GM18909 (cell line): ENCODE measurements around the gene LPCAT2.

Source experiments
- ATAC-seq: cut with Tn5 transposase; IDR thresholded peaks from one replicate; pipeline ENCODE4 v1.9.1; 2021; ENCODE audit warnings: mild to moderate bottlenecking; ENCODE audit not compliant: unreplicated experiment, poor library complexity

Gene LPCAT2

DNA sequence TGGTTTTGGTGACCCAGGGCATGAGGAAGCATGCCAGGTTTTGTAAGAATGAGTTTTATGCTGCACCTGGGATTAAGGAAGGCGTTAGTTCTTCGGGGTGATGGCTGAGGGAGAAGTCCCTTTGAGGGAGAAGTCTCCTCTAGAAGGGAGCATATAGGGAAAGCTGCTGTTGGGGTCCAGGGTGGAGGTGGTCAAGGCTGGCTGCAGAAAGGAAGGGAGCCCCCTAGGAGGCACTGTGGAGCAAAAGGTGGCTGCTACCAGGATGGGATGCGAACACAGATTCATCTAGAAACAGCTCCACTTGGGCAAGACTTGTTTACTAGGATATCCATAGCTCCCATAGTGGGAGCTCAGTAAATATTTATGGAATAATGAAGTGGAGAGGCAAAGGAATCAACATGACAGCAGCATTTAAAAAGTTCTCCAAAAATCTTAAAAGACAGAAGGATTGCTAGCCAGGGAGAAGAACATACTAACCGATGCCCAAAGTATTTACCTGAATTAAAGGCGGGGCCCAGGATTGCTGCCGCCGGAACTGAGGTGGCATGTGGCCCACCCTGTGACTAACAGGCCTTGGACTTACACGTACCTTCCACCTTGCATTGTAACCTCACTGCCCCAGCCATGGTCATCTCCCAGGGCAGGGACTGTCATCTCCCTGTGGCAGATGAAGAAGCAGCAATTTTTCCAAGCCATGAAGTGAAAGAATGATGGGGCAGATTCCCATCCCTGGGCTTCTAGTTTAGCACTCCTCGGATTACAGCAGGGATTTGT lies 7.1 kb upstream of the LPCAT2 start:
- no peak for ATAC-seq

DNA sequence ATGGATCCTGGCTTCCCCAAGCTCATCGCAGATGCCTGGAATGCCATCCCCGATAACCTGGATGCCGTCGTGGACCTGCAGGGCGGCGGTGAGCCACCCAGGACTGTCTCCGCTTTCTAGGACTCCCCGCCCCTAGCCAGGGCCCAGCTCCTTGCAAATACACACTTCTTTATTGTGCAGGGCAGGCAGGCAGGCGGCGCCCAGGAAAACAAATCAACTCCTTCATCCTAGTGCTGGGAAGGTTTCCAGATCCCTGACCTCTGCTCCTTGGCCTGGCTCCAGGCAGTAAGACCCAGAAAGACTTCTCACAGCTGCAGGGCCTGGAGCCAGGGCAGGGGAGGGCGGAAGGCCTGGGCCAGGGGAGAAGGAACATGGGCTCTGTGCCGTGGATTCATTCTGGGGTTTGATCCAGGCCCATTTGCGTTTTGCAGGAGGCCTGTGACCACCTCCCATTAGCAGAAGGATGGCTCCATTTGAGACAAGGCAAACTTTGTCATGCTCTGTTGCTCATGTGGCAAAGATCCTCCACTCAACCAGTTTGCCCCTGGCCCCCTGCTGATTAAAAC lies 6.0 kb upstream of the LPCAT2 start:
- no peak for ATAC-seq

DNA sequence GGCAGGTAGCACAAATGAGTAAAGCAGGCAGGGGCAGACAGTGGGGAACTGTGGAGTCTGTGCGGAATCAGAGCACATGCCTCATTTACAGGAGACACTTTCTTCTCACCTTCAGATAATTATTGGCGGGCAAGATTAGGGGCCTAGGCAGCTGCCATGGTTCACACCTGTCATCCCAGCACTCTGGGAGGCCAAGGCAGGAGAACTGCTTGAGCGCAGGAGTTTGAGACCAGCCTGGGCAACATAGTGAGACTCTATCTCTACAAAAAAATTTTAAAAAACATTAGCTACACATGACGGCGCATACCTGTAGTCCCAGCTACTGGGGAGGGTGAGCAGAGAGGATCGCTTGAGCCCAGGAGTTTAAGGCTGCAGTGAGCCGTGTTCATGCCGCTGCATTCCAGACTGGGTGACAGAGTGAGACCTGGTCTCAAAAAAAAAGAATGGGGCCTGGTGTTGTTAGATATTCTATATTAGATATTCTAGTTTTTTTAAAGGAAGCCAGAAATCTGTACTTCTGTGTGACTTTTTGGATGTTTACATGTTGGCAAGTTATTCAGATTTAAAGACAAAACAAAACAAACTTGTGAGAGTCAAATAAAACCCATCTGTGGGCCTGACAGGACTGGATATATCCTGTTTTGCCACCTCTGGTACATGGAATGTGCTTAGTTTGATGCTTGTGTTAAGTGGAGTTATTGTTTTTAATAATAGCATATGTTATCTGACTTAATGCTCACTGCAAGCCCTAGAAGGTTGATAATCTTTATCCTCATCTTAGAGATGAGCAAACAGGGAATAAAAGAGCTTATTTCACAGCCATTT lies 4.9 kb upstream of the LPCAT2 start:
- ATAC-seq: no peak

DNA sequence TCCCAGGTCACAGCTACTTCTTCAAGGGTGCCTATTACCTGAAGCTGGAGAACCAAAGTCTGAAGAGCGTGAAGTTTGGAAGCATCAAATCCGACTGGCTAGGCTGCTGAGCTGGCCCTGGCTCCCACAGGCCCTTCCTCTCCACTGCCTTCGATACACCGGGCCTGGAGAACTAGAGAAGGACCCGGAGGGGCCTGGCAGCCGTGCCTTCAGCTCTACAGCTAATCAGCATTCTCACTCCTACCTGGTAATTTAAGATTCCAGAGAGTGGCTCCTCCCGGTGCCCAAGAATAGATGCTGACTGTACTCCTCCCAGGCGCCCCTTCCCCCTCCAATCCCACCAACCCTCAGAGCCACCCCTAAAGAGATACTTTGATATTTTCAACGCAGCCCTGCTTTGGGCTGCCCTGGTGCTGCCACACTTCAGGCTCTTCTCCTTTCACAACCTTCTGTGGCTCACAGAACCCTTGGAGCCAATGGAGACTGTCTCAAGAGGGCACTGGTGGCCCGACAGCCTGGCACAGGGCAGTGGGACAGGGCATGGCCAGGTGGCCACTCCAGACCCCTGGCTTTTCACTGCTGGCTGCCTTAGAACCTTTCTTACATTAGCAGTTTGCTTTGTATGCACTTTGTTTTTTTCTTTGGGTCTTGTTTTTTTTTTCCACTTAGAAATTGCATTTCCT lies 3.4 kb upstream of the LPCAT2 start:
- no peak for ATAC-seq

DNA sequence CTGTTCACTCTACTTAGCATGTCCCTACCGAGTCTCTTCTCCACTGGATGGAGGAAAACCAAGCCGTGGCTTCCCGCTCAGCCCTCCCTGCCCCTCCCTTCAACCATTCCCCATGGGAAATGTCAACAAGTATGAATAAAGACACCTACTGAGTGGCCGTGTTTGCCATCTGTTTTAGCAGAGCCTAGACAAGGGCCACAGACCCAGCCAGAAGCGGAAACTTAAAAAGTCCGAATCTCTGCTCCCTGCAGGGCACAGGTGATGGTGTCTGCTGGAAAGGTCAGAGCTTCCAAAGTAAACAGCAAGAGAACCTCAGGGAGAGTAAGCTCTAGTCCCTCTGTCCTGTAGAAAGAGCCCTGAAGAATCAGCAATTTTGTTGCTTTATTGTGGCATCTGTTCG lies 2.8 kb upstream of the LPCAT2 start:
- ATAC-seq: no peak

DNA sequence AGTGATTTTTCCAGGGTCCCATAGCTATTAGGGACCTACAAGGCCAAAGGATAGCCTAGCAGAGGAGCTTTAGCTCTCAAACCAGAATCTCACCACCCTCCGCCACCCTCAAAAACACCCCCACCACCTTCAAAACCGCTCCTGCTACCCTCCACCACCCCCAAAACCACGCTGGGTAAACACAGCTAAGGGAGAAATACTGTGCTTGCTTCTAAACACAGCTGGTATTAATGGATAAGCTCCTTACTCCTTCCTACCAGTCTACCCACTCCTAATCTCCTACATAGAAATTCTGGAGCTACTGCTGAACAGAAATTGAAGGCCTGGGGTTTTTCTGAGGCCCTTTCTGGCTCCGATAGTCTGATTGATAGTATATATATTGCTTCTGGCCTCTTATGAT lies 2.2 kb upstream of the LPCAT2 start:
- no peak for ATAC-seq

DNA sequence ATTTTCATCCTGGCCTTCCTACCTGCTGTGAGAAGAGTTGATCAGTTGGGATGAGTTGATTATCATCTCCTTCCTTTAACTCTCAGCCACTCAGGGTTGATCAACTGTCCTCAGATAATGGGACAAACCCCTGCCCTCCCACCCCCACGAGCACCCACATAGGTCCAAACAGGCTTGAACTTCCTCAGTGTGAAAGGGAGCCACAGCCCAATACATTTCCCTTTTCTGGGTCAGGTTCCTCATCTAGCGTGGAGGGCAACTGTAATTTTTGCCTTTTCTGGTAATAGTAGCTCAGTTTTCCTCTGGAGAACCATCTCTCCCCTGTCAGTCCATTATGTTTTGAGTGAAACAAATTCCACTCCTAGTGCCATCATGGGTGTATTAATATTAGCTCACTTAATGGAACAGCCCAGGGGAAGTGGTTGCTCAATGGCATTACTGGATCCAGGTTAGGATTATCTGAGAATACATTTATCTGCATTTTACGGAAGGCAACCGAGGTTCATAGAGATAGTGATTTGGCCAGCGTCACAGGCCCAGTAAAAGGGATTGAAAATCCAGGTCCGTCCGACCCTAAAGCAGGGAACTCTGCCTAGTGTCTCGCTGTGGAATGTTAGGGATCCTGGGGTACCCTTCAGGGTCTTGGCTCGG lies 476 bp upstream of the LPCAT2 start:
- no peak for ATAC-seq

DNA sequence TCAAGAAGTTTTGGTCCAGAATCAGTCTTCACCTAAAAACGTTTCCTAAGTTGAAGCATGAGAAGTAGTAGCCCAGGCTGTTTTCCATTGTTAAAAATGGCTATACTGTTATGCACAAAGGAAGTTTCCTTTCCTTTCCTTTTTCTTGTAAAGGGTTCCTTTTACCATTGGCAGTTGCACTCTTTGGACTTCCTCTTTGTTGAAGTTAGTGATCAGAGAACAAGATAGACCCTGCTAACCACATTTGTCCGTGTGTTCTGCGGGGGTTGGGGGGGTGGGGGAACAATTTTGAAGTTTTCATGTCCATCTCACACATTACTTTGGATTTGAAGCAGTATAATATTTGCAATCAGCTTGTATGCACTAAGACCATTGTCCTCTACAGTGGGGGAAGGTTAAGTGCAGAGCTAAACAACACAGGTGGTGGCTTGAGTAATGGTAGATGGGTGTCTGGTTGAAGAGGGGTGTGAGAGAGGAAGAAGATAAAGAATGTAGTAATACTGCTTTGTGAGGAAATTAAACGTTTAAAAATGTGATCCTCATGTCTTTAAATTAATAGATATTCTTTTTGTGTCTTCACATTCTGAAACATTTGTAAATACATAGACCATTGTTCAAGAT lies 1.4 kb downstream of the LPCAT2 start:
- no peak for ATAC-seq

DNA sequence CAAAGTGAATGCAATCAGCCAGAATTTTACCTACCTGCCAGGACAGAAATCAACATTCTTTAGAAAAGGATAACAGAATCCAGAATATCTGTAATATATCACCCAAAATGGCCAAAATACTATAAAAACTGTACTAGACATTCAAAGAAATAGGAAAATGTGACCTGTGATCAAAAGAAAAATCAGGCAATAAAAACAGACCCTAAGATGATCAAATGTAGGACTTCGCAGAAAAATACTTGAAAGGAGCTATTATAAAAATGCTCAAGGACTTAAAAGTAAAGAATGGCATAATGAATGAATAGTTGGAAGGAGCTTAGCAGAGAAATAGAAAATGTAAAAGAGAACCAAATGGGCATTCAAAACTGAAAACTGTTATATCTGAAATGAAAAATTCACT lies 4.1 kb downstream of the LPCAT2 start:
- no peak for ATAC-seq

DNA sequence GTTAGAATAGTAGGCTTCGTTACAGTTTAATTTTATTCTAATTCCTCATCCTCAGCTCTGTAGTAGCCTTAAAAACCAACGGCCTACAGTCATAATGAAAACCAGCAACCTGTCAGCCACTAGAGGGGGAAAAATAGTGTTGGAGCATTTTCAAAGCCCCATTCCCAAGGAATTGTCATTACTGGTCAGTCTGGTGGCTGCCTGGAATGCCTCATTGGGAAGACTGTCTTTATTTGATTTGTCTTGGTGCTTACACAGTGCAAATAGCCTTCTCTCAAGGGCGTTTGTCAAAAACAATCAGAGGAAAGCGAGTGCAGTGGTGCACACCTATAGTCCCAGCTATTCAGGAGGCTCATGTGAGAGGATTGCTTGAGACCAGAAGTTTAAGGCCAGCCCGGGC lies 4.7 kb downstream of the LPCAT2 start:
- ATAC-seq: no peak

DNA sequence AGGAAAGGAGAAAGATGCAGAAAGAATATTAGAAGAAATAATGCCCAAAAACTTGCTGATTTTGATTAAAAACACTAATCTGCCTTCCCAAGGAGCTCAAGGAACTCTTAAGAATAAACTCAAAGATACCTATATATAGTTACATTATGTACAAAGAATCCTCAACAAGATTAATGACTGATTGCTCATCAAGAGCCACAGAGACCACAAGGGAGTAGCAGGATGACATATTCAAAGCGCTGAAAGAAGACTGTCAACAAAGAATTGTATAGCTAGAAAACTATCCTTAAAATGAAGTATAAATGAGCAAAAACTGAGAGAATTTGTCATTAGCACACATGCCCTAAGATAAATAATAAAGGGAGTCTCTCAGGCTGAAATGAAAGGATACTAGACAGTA lies 6.2 kb downstream of the LPCAT2 start:
- no peak for ATAC-seq

DNA sequence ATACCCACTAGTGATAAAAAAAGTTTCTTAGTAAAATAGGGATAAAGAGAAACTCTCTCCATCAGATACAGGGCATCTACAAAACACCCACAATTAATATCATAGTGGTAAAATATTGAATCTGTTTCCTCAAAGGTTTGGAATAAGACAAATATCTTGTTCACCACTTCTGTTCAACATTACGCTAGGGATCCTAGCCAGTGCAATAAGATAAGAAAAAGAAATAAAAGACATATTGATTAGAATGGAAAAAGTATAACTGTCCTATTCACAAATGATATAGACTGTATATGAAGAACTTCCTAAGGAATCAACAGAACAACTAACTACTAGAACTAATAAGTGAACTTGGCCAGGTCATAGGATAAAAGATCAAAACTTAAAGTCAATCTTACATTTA lies 12.9 kb downstream of the LPCAT2 start:
- no peak for ATAC-seq

DNA sequence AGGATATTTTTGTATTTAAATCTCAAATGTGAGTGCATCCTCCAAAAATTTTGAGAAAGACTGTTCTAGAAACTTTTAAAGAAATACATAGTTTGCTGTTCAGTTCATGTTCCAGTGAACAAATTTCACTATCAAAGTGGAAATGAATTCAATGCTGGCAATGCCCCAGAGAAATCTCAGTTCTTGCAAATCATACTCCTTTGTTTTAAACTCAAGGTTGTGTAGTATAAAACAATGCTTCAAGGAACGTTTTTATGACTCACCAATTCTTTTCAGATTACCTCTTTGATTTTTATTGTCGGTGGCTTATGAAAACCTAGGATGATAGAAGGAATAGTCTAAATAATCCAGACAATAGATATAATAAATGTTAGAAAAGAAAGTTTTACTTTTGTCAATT lies 17.6 kb downstream of the LPCAT2 start:
- no peak for ATAC-seq

DNA sequence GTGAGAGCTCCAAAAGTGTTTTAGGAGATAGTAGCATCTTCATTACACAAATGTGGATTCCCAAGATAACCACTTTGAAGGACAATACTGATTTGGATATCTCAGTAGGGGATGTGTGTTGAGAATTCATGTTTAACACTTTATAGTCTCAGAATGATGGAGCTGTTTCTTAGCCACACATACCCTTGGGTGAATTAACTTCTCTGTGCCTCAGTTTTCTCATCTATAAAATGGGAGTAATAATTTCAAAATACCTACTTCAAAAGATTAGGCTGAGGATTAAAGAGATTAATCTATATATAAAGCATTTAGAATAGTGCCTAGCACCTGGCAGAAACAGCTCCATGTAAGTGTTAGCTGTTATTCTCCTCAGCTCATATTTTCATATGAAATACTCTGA lies 19.0 kb downstream of the LPCAT2 start:
- no peak for ATAC-seq

DNA sequence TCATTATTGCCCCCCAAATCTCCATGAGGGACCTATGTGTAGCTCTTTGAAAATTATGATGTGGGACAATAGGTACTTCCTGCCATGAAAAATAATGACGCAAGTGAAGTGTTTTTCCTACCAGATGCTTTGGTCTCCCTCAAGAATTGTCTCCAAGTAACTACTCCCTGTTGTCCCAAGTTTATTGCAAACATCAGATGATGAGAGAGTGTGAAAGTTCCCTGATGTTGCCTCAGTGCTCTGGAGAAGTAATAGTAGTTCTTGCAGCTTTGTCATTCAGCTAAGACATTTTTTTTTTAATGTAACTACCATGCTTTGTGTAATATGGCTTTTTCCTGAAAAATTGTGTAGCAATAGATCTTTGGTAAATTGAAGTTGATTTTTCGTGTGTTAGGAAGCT lies 20.1 kb downstream of the LPCAT2 start:
- ATAC-seq: no peak

DNA sequence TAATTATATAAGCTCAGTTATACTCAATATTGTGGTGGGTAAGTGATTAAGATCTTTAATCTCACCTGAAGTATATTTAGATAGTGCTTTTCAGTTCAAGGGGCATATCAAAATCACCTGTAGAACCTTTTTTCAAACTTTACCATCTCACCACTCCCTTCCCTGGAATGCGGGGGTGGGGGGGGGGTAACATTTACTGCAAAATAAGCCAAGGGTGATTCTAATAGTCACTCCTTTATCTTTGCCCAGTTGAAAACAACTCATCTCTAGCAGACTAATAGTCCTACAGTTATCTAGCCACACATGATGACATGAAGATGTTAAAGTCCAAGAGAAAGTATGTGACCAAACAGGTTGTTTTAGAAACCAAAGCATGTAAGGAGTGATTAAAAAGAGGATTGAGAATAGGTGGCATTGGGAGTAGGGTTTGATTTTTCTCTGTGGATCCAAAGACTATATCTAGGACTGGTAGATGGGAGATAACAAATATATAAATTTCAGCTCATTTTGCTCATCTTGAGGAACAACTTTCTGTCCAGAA lies 21.5 kb downstream of the LPCAT2 start:
- ATAC-seq: no peak

DNA sequence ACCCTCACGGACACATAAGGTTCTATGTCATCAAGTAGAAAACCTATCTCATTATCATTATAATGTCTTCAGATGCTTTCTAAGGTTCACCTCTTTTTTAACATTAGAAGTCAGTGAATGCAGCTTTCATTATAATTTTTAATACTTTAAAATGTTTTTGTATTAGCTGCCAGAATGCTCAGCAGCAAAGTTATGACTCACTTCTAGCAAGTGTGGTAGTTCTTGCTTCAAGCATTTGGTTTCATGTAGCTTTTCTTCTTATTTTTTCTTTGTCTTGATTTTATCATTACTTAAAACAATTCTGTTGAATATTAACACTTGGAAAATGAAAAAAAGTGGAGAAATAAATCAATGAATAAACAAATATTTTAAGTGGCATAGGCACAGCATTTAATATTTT lies 23.4 kb downstream of the LPCAT2 start:
- ATAC-seq: no peak

DNA sequence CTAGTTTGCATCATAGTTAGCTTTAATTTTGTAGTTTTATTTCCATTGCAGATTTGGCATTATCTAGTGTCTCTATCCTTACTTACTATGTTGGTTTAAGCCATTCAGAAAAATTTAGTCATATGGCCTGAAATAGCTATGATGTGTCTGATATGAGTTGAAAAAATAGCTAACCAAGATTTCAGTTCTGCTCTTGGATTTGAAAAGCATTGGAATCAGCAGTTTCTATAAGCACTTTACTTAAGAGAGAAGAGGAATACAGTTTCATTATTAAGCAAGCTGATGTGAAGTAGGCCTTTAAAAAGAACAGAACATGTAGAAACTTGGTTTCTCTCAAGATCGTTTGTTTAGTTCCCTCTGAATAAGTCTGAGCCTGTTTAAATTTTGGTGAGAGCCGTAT lies 25.9 kb downstream of the LPCAT2 start:
- no peak for ATAC-seq

DNA sequence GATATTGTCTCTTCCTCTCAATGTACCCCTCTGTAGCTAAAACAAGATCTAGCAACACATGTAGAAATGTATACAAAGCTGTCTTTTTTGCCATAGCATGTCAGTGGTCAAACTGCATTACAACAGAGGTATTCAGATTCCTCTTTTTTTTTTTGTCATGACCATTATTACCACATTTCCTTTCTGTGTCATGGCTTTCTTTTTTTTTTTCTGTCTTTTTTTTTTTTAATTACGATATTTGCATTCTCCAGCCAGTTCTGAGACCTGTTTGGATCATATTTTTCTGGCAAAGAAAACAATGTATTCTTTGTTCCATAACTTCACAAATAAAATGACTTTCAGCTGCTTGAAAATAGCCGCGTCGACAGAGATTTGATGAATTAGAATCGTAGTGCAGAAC lies 30.2 kb downstream of the LPCAT2 start:
- no peak for ATAC-seq

DNA sequence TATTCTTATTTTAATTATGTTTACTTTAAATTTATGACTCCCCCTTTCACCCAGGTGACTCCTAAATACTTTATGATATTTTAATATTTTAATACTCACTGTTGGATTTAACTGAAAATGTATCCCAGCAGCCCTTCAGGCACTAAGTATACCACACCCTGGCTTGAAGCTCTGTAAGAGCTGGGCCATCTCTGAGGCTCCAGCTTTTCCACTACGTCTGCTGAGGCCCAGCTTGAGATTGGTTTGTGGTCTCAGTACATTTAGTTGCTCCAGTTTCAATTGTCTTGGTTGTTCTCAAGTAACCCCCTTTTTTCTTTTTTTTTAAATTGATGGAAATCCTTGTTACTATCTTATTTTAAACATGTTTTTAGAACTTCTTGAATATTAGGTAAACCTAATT lies 30.6 kb downstream of the LPCAT2 start:
- no peak for ATAC-seq
